Stimulated activated naive CD8-positive, alpha-beta T cell treated with anti-CD3 and anti-CD28 coated beads, Interleukin-15, Interleukin-2, amounts not matched to agents 100 U/mL and 50 U/mL, for 24 hours (primary cell): Measurements from ENCODE around the gene CYP11A1.

ENCODE experiments used
- ATAC-seq: fragments of 150-1000 bp; cut with Tn5 transposase; one replicate; pipeline ENCODE4 v1.10.0; 2021
- DNase-seq: peaks from one replicate; pipeline ENCODE4 v3.0.0; 2021

Gene CYP11A1

DNA sequence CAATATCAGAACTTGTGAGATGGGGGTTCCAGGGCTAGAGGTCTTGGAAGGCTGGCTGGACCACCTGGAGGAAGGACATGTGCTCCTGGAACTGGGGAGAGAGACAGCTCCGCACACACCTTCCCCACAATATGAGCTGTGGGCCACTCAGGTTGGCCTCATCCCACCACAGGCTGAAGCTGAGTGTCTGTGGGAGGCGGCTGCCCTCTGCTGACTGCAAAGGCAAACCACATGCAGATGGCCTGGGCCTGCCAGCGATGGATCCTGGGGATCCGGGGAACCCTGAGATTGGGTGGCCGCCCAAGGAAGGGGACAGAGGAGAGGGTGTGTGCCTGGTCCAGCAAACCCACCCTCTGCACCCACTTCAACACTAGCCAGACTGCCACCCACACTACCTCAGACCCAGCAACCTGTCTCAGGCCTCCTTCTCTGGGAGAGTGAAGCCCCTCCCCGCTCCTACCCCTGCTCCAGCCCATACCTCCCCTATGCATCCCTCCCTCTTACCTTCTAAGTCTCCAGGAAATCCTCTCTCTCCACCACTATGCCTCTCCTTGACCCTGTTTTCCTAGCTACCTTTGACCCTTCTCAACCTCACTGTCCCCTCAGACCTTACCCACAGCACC, 44.8 kb downstream of the CYP11A1 start:
- DNase-seq (peak; percentile 71), ATAC-seq (peak; percentile 83)

DNA sequence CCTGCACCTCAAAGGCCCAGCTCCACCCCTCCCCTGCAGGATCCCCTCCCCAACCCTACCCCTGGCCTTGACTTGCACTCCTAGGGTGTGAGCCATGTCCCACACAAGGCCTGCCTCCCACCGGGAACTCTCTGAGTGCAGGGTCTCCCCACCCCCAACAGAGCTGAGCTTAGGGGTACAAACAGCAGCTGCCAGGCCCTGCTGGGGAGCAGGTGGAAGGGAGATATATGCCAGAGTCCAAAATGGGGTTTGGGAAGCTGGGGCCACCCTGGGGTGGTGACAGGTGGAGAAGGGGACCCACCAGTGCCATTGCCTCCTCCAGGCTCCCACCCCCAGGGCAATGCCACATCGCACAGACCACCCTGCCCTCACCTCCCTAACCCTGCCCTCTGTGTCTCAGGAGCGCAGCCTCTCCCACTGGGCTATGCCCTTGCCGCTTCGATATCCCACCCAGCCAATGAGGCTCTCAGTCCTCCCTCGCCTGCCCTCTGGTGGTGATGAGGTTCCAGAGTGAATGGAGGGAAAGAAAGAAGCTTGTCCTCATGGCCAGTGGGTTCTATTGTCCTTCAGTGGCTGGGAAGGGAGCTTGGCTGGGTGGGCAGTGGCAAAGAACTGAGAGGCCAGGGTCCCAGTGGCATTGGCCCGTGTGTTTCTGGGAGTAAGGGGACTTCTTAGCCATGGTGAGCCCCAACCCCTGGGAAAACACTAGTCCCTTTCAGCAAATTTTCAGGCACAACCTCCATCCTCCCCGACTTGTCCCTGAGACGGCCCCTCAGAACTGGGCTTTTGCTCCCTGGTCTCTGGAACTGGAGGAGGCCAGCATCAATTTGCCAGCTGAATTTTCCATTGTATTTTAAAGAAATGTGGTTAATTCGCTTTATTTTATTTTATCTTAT, 46.8 kb downstream of the CYP11A1 start:
- no peak for ATAC-seq
- DNase-seq, result peak; percentile 68

DNA sequence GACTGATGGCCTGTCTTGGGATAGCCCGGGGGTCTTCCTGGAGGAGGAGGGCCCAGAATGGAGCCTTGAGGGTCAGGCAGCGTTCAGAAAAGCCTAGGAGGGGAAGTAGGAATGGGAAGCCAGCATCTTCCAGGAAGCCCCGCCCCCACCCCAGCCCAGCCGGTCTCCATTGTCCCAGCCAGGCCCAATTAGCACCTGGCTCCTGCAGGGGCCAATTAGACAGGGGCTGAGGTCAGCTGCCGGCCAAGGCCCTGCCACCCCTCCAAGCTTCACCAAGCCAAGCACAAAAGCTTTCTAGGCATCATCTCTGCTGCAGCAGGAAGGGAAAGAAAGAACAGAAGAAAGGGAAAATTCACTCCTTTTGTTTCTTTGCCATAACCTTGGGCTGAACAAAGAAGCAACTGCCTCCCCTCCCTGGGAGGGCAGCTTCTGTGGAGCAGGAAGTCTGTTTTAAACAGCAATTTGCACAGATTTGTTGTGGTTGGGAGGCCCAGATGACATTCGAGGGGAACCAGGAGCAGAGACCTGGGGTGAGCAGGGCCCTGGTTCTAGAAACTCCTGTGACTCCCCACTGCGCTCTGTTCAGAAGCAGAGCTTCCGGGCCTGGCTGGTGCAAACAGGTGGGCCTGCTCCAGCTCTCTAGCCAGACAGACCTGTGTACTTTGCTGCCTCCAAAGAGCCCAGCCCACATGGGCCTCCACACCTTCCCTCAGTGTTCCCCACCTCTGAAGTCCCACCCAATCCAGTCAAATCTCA, 47.7 kb downstream of the CYP11A1 start:
- no peak for DNase-seq
- no peak for ATAC-seq

DNA sequence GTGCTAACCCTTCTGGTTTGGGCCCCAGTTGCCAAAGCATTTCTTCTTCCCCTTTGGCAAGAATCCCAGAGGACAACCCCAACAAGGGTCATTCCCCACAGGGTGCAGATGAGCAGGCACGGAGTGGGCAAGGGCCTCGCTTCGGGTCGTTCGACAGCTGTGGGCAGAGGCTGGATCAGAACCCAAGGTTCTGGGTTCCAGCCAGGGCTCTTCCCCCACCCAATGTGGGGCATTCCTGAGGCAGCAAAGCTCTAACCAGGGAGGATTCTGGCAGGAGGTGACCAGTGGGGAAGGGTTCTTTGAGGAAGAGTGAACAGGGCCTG, 48.3 kb downstream of the CYP11A1 start:
- DNase-seq, result no peak
- ATAC-seq, result no peak

DNA sequence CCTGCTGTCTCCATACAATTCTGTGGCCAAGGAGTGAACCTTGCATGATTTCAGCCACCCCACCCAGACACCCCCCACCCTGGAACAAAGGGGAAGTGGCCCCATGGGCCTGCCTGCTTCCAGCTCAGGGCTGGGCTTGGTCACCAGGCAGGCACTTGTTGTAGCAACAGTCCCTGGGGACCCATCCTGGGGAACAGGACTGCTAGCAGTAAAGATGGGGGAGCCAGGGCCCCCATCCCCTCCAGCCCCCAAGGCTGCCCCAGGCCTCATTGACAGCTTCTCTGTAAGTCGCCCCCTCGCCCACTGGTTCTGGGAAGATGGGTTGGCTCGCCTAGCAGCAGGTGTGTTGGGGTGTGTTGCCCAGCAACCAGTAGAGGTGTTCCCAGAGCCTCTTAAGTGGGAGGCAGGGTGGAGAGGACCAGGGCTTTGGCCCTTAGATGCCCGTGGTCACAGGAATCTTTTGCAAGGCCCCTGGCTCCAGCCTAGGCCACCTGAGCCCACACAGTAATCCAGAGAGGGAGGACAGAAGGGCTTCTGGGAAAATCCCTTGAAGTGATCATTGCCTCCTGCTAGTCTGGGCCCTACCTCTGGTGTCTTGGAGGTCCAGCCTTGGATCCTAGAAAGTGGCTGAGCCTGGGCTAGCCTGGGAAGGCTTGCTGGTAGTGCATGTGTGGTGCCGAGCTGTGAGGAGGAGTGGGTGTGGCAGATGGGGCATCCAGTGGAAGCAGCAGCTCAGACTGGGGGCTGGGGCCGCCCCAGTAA, 48.9 kb downstream of the CYP11A1 start:
- ATAC-seq (no peak), DNase-seq (no peak)

DNA sequence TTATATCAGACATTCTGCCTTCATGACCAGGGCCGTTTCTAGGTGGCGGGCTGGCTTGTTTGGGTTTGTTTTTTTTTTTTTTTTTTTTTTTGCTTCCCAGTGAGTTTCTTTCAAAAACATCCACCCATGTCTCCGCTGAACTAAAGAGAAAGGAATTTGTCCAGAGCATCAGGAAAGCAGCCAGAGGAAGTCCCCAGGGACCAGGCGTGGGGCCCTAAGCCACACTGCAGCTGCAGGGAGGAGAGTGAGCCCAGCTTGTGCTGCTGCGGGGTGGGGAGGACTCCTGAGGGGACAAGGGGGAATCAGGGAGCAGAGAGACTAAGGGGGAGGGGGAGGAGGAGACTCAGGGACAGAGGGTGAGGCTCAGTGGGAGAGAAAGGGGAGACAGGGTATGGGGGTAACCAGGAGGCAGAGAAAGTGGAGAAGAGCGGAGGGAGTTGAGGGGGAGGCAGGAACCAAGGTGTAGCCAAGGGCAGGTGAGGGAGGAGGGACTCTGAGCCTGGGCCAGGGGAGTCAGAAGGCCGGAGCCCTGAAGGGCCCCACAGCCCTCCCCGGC, 49.5 kb downstream of the CYP11A1 start:
- DNase-seq (no peak), ATAC-seq (no peak)

DNA sequence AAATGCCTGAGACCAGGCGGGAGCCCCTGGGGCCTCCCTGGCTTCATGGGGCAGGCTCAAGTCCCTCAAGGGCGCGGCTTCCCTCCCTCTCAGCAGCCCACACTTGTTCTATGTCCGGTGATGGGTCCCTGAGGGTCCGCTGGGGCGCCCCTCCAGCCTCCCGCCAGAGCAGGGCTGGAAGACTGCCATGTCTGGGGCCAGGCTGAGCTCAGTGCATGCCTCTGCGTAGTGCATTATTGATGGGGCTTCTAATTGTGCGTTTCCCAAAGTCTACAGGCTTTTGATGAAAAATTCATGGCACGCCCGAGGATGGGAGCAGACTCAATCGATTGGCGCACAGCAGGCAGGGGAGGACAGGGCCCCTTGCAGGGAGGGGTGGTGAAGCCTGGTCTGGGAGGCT, 51.3 kb downstream of the CYP11A1 start:
- no peak for ATAC-seq

DNA sequence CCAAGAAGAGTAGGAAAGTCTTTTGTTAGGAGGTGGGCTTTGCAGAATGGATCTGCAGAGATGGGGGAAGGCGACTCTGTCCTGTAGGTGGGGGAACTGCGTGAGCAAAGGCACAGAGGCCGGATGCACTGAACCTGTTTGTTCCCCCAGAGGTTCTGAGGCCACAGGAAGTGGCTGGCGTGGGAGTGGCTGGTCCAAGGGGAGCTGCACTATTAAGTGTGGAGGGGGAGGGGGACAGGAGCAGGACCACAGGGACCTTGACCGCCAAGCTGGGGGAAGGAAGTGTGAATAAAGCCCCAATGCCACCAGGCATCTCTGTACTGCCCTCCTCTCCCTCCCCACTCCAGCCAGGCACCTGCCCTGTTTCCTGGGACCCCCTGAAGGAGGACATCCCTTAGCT, 51.8 kb downstream of the CYP11A1 start:
- DNase-seq (peak; percentile 63), ATAC-seq (peak; percentile 48)

More for the DNA sequence above, 51.3 kb downstream of the CYP11A1 start:
- no peak for DNase-seq

DNA sequence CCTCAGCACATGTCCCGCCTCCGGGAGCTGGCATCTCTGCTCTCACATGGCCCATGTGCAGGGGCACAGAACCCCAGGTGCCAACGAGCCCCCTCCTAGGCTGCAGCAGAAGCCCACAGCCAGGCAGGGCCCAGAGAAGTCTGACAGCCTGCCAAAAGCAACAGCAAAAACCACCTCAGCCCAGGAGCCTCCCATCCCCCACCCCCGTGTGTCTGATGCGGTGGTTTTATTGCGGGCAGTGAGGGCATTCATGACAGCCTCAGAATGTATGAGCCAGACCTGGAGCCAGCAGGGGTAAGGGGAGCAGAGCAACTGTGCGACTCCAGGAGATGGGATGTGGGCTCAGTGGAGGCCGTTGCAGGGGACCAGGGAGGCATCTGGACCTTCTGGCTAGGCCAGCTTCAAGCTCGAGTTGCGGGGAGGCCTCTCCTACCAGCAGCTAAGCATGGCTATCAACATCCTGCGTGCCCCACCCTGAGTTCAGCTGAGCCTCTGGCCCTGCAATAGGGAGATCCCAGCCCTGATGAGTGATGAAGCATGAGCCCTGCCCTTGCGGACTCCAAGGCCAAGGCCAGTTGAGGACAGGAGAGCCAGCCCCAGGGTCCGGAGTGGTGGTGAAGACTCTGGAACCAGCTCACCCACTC, 52.5 kb downstream of the CYP11A1 start:
- ATAC-seq, result peak; percentile 41
- DNase-seq, result peak; percentile 72

DNA sequence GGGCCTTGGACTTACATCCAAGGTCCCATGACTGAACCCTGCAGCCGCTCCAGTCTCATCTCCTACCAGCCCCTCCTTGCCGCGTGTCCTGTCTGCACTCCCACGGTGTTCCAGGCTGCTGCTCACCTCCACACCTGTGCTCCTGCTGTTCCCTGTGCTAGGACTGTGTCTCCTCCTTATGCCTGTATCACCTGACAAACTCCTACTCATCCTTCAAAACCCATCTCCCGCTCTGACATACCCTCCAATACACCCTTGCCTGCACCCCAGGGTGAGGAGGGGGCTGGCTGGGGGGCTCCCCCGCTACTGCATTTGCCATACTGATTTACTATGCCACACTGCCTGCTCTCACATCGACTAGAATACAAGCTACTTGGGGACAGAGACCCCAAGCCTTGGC, 53.6 kb downstream of the CYP11A1 start:
- ATAC-seq (no peak), DNase-seq (no peak)

DNA sequence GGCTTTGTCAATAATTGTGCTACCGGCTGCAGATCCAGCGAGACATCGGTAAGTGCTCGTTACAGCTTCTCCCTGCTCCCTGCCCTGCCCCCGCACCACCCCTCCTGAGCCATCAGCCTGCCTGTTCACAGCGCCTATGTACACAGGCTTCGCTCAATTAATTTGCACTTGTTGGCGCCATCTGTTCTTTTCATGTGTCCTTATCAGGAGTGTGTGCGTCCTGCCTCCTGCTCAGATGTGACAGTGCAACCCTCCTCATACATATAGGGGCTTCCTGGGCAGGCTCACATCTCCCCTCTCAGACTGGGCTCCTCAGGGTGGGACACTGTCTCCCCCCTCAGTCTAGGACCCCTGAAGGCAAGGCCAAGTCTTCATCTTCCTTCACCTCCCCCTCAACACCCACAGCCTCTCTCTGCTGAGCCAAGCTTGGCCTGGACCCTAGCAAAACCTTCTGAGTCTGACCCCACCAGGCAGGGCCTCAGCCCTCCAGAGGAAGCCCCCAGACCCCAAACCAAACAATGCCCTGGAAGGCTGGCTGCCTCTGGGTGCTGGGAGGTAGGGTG, 54.9 kb downstream of the CYP11A1 start:
- no peak for ATAC-seq

DNA sequence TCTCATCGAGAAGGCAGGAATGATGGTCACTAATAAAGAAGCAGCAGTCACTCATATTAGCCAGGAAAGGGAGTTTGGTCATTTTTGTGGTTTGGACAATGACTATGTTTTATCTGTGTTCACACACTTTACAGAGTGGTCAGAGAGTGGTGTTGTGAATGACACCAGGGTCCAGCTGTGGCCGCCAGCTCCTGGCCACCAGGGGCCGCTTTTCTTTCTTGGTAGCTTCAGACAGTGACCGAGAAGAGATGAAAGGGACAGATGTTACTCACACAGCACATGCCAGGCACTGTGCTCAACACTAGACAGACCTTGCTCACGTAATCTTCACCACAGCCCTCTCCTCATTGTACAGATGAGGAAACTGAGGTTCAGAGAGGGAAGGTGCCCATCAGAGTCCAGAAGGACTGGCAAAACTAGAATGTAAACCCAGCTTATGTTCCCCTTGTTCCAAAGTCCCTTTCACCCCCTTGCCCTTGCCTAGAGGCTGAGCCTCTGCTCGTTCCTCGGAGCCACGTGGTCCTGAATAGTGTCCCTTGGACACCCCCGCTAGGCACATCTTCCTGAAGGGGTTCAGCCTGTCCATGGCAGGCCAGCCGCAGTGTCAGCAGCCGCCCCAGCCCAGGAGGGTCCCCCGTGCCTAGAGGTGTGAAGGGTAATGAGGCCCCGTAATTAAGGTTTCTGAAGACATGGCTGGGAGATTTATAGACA, 55.6 kb downstream of the CYP11A1 start:
- no peak for ATAC-seq
- no peak for DNase-seq

More for the DNA sequence above, 54.9 kb downstream of the CYP11A1 start:
- no peak for DNase-seq

DNA sequence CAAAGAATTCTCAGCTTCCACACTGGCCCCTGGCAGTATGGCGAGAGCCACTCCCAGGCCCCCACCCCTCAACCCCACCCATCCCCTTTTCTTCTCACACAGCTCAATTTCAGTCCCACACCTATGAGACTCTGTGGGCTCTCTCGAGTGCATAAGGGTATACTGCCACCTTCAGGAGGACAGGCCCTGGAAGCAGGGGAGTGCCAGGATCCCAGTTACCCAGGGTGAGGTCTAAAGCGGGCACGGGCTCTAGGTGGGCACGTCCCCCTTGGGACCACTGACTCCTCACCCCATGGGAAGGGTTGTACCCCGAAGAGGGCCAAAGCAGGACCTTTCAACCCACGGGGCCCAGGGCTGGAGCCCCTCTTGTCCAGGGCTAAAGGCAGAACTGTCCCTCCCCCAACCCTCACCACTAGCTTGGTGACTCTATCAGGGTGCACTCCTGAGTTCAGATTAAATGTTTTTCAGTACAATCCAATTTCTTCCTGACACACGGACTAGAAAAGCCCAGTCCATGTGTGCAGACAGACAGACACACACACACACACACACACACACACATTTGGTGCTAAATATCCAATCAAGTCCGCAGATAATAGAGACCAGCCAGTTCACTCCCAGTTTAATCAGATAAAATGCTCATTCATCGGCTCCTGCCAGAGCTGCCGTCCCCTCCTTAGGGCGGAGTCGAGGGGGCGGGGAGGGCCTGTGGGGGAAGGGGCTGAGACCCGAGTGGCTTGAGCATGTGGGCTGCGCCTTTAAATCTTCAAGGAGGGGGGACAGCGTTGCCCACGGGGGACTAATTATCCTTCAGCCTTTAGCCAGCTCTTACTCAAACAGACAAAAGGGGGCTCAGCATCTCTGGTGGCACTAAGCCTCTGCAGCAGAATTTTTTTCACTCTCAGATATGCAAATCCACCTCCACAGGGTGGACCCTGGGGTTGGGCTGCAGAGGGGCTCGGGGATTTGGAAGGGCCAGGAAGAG, 59.3 kb downstream of the CYP11A1 start:
- ATAC-seq (peak; percentile 62), DNase-seq (peak; percentile 49)

DNA sequence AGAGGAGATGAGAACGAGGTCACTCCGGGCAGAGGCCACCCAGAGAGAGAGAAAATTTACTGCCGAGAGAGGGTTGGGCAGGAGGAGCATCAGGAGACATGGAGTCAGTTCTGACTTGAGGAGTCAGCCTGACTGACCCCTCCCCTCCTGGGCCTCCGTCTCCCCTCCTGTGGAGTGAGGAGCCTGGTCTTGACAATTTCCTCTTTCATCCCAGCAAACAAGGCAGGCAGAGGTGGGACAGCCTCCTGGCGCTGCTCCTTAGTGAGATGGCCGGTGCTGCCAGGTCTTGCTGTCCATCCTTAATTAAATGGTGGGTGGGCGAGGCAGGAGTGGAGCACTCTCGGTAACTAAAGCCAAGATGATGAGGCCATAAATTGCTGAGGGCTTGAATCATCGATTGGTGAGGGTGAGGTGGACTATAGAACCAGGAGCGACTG, 60.6 kb downstream of the CYP11A1 start:
- DNase-seq, result no peak
- ATAC-seq, result no peak

DNA sequence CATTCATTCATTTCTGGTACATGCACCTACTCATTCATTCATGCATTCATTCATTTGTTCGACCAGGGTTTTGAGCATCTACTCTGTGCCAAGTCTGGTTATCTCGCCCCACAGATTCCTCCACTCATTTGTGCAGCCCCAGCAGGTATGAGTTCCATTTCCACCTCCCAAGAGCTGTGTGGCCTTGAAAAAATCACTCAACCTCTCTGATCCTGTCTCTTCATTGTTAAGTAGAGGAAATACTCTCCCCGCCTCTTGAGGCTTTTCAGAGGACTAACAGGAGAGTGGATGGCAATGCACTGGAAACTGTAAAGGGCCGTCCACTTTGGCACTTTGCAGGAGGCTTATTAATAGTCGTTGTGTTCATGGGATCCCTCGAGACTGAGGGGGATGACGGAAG, 61.8 kb downstream of the CYP11A1 start:
- ATAC-seq, result no peak
- no peak for DNase-seq

DNA sequence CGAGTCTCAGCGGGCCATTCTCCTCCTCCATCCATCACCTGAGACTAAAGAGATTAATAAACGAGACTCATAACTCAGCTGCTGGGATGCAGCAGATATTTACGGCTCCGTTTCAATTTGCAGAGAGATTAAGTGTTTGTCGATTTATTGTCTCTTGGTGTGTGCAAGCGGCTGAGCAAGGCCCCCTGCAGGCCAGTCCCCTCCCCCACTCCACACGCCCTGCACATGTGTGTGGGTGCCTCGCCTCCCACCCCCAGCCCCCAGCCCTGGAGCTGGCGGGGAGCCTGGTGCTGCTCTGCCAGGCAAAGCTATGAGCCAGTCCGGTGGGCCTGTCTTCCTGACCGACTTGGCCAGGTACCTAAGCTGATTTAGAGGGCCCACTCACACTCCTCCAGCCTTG, 63.0 kb downstream of the CYP11A1 start:
- DNase-seq, result no peak
- no peak for ATAC-seq

DNA sequence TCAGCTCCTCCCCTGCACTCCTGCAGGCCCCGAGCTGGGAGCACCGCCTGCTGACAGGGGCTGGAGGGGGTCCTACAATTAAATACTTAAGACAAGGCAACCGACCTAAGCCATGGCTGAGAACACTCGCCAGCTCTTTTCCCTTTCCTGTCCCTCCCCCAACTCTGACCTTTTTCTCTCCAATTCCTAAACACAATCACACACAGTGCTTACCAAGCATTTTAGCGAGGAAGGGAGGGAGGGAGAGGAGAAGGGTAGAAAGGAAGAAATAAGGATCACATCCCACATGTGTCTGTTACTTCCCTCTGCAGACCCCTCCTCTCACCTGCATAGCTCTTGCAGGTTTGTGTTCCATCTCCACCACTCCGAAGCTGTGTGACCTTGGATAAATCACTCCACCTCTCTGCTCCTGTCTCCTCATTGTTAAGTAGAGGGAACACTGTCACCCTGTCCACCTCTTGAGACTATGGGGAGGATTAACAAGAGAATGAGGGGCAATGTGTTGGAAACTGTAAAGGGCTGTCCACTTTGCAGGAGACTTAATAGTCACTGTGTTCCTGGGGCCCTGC, 63.6 kb downstream of the CYP11A1 start:
- DNase-seq (no peak), ATAC-seq (no peak)

DNA sequence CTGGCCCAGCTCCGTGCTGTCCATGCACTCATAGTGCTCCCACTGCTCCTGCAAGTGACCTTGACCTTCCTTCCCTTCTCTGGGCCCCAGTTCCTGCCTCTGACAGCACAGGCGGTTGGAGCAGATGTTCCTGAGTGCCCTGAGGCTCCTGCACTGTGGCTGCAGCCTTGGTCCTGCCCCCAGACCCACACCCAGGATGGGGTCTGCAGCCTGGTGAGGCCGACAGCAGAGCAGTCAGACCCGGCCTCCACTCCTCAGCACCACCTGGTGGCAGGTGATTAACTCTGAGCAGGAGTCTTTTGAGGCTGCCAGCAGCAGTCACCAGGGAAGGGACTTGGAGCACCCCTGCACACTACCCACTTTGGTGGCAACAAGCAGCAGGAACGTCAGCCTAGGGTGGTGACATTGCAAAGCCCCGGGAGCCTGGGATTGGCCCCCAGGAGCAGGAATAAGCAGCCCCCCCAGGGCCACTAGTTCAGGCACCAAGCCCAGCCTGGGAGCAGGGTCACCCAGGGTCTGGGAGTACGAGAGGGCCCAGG, 64.6 kb downstream of the CYP11A1 start:
- no peak for ATAC-seq
- peak; percentile 64 for DNase-seq
